DOHH2 (cell line): ENCODE data around the gene CD247.

Experiments
- CTCF ChIP-seq: fragments of 200-600 bp; sonication (generic); IDR thresholded peaks from one replicate; pipeline ENCODE4 v1.5.1; 2014; ENCODE audit warnings: antibody characterized with exemption, mild to moderate bottlenecking, low read depth, low read length; ENCODE audit not compliant: poor library complexity, severe bottlenecking
- EZH2phosphoT487 ChIP-seq: fragments of 200-600 bp; sonication (generic); IDR thresholded peaks from 2 replicates; pipeline ENCODE4 v1.6.1; 2017; ENCODE audit warnings: borderline replicate concordance, mild to moderate bottlenecking, antibody characterized with exemption, low read length, moderate library complexity, mixed read lengths

DNA sequence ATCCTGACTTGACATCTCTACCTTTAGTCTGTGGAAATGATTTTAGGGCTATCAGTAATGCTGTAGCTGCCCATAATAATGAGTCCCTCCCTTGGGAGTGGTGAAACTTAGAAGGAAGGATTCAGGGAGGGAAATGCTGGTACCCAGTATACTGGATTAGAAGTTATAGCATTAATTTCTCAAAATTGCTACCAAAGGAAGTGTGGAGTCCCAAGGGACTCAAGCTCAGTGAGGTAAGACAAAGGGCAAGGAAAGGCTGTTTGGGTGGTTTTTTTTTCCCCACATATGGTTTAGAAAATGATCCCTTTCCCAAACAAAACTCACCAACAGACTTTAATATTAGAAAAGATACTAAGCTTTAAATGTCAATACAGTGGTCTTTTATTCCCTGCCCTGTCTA is 99.9 kb downstream of the CD247 start:
- no peak for TF ChIP-seq CTCF
- no peak for TF ChIP-seq EZH2phosphoT487
